NT2/D1 (cell line): ENCODE results near the gene CLCN4.

ENCODE experiments used
- SUZ12 ChIP-seq: IDR thresholded peaks from 2 replicates; pipeline ENCODE4 v1.6.1; 2011; ENCODE audit not compliant: insufficient read length, insufficient read depth; ENCODE audit errors: extremely low read depth
- YY1 ChIP-seq: IDR thresholded peaks from 2 replicates; pipeline ENCODE4 v1.6.1; 2011; ENCODE audit not compliant: insufficient read length, insufficient read depth
- ZNF274 ChIP-seq: IDR thresholded peaks from 2 replicates; pipeline ENCODE4 v1.6.1; 2011; ENCODE audit warnings: mild to moderate bottlenecking, low read depth, low read length

DNA sequence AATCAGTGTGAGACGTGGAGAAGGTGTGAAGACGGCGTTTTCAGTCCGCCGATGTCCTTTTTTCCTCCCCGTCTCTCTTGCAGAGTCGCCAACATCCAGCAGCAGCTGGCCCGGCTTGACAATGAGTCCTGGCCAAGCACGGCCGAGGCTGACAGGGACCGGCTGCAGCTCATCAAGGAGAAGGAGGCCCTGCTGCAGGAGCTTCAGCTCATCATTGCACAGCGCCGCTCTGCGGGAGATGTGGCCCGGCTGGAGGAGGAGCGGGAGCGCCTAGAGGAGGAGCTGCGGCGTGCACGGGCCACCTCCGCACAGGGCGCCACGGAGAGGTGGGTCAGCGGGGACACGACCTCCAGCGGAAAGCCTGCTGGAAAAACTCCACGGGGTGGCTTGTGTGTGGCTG is 47.1 kb upstream of the CLCN4 start:
- no peak for TF ChIP-seq YY1
- TF ChIP-seq ZNF274 = no peak
- TF ChIP-seq SUZ12 = no peak
